Measurements from ENCODE around the gene GALK2. TPM values are rescaled to one million over a fixed set of nuclear protein-coding genes. Genes with fewer than 3 reads are reported as not detected.
"Not testable (repeated sequence)": the region's sequence is repeated elsewhere in the genome, so short reads cannot be mapped to it uniquely, and the experiment has no call there.

Gene GALK2
- total RNA-seq, 3 donors from 2014 or later, result 26.2 to 69.5 (median 64.1) TPM

DNA sequence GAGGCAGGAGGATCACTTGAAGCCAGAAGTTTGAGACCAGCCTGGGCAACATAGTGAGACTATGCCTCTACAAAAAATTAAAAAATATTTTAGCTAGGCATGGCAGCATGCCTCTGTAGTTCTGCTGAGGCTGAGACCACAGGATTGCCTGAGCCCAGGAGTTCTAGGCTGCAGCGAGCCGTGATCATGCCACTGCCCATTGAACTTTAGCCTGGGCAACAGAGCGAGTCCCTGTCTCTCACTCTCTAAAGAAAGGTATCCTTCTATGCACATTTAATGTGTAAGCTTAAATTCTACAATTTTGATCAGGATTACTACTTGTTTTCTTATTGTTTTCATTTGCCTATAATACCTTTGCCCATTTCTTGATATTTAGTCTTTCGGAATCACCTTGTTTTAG is 26.8 kb downstream of the GALK2 start:
- intact Hi-C loops (cut with DNase I; ENCODE audit: low total_unique reads), result no loop called here
- H3K27ac ChIP-seq, result no peak overlapping the region
- no peak for DNase-seq (ENCODE audit: low spot score in 2 of 2)
- TF ChIP-seq POLR2A (IDR thresholded peaks at IDR 0.05) (no peak), POLR2AphosphoS5 (IDR thresholded peaks at IDR 0.05) (no peak)
- TF ChIP-seq, protein P1, sequence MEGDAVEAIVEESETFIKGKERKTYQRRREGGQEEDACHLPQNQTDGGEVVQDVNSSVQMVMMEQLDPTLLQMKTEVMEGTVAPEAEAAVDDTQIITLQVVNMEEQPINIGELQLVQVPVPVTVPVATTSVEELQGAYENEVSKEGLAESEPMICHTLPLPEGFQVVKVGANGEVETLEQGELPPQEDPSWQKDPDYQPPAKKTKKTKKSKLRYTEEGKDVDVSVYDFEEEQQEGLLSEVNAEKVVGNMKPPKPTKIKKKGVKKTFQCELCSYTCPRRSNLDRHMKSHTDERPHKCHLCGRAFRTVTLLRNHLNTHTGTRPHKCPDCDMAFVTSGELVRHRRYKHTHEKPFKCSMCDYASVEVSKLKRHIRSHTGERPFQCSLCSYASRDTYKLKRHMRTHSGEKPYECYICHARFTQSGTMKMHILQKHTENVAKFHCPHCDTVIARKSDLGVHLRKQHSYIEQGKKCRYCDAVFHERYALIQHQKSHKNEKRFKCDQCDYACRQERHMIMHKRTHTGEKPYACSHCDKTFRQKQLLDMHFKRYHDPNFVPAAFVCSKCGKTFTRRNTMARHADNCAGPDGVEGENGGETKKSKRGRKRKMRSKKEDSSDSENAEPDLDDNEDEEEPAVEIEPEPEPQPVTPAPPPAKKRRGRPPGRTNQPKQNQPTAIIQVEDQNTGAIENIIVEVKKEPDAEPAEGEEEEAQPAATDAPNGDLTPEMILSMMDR (IDR thresholded peaks at IDR 0.05), result no peak
- no peaks in the 10 kb centered on the region for H3K9me3 ChIP-seq
- H3K36me3 ChIP-seq, result peaks cover 6% of the 10 kb centered on the region
- H3K27me3 ChIP-seq, result no peaks in the 10 kb centered on the region
- H3K4me1 ChIP-seq, result no peaks in the 10 kb centered on the region
- no peak overlapping the region for H3K4me3 ChIP-seq

DNA sequence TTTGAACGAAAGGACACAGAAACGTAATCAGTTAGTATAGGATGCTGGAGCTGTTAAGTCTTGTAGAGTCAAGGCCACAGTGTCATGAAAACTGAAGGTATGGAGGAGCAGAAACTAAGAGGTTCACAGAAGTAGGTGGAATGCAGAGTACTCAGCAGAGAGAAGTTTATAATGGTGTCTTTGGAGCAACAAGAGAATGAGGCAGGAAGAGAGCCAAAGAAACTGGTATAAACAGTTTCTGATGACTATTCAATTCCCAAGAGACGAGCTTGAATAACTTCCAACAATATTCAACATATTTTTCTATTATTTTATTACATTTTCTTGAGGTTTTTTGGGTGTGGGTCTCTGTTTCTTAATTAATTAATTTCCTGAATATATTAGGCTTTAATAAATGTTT is 29.6 kb downstream of the GALK2 start:
- no peaks in the 10 kb centered on the region for H3K9me3 ChIP-seq
- no peaks in the 10 kb centered on the region for H3K4me1 ChIP-seq
- no peaks in the 10 kb centered on the region for H3K27me3 ChIP-seq
- TF ChIP-seq, protein P1 (IDR thresholded peaks at IDR 0.05), result no peak
- TF ChIP-seq POLR2AphosphoS5 (IDR thresholded peaks at IDR 0.05) (no peak), POLR2A (IDR thresholded peaks at IDR 0.05) (no peak)
- no peak overlapping the region for H3K4me3 ChIP-seq
- DNase-seq (ENCODE audit: low spot score in 2 of 2), result no peak
- peaks cover 6% of the 10 kb centered on the region for H3K36me3 ChIP-seq
- no peak overlapping the region for H3K27ac ChIP-seq
- intact Hi-C loops (cut with DNase I; ENCODE audit: low total_unique reads), result loop anchor here (10.0 kb wide), 1 partner anchor 1125 kb away; no protein-coding TSS in a partner anchor

DNA sequence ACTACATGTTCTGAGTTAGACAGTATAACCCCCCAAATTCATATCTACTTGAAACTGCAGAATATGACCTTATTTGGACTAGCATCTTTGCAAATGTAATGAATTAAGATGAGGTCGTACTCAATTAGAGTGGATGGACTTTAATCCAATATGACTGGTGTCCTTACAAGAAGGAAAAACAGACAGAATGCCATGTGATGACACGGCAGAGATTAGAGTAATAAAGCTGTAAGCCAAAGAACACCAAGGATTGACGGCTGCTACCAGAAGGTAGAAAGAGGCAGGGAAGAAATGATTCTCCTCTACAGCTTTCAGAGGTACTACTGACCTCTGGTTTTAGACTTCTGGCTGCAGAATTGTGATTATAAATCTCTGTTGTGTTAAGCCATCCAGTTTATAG is 30.3 kb downstream of the GALK2 start:
- no peak for DNase-seq (ENCODE audit: low spot score in 2 of 2)
- no peak overlapping the region for H3K4me3 ChIP-seq
- H3K9me3 ChIP-seq, result no peaks in the 10 kb centered on the region
- peaks cover 6% of the 10 kb centered on the region for H3K36me3 ChIP-seq
- no peaks in the 10 kb centered on the region for H3K4me1 ChIP-seq
- TF ChIP-seq POLR2A (IDR thresholded peaks at IDR 0.05) (no peak), POLR2AphosphoS5 (IDR thresholded peaks at IDR 0.05) (no peak)
- TF ChIP-seq, protein P1 (IDR thresholded peaks at IDR 0.05), result no peak
- intact Hi-C loops (cut with DNase I; ENCODE audit: low total_unique reads), result loop anchor here (10.0 kb wide), 1 partner anchor 1126 kb away; no protein-coding TSS in a partner anchor
- H3K27me3 ChIP-seq, result no peaks in the 10 kb centered on the region
- no peak overlapping the region for H3K27ac ChIP-seq

DNA sequence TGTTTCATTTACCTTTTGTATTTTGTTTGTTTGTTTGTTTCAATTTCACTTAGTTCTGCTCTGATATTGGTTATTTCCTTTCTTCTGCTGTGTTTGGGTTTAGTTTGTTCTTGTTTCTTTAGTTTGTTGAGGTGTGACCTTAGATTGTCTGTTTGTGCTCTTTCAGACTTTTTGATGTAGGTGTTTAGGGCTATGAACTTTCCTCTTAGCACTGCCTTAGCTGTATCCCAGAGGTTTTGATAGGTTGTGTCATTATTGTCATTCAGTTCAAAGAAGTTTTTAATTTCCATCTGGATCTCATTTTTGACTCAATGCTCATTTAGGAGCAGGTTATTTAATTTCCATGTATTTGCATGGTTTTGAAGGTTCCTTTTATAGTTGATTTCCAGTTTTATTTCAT is 38.1 kb downstream of the GALK2 start:
- not testable (repeated sequence) for DNase-seq (ENCODE audit: low spot score in 2 of 2); H3K36me3 ChIP-seq; H3K4me3 ChIP-seq; H3K27me3 ChIP-seq; H3K27ac ChIP-seq; H3K4me1 ChIP-seq
- intact Hi-C loops (cut with DNase I; ENCODE audit: low total_unique reads), result loop anchor here (10.0 kb wide), 1 partner anchor 1133 kb away; no protein-coding TSS in a partner anchor
- peaks cover 4 to 25% of the 10 kb centered on the region in 2 donors for H3K9me3 ChIP-seq

DNA sequence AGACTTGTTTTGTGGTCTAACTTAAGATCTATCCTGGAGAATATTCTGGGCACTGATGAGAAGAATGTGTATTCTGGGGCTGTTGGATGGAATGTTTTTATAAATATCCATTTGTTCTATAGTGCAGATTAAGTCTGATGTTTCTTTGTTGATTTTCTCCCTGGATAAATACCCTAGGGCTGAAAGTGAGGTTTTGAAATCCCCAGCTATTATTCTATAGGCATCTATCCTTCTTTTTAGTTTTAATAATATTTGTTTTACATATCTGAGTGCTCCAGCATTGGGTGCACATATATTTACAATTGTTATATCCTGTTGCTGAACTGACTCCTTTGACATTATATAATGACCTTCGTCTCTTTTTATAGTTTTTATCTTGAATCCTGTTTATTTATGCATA is 42.9 kb downstream of the GALK2 start:
- no peak for DNase-seq (ENCODE audit: low spot score in 2 of 2)
- no peaks in the 10 kb centered on the region for H3K4me1 ChIP-seq
- H3K4me3 ChIP-seq, result no peak overlapping the region
- TF ChIP-seq POLR2A (IDR thresholded peaks at IDR 0.05), result no peak
- TF ChIP-seq, protein P1 (IDR thresholded peaks at IDR 0.05), result no peak
- TF ChIP-seq POLR2AphosphoS5 (IDR thresholded peaks at IDR 0.05), result no peak
- intact Hi-C loops (cut with DNase I; ENCODE audit: low total_unique reads), result no loop called here
- no peaks in the 10 kb centered on the region for H3K36me3 ChIP-seq
- no peak overlapping the region for H3K27ac ChIP-seq
- no peaks in the 10 kb centered on the region for H3K27me3 ChIP-seq
- H3K9me3 ChIP-seq, result peaks cover 4 to 18% of the 10 kb centered on the region in 2 donors

Measured in breast epithelium (tissue), 4 donors.